ENCODE results near the gene FAM186B. TPM values are rescaled to one million over a fixed set of nuclear protein-coding genes. Genes with fewer than 3 reads are reported as not detected.

FAM186B gene
- total and polyA plus RNA-seq, 8 donors: 0.18 to 7.0 (median 0.27) TPM; not detected in 4

- intact Hi-C loops (cut with DNase I; ENCODE audit: low total_unique reads): no loop called here
- TF ChIP-seq POLR2A (IDR thresholded peaks at IDR 0.05) (no peak), CTCF (IDR thresholded peaks at IDR 0.05) (no peak), EP300 (IDR thresholded peaks at IDR 0.05) (no peak), POLR2AphosphoS5 (IDR thresholded peaks at IDR 0.05) (no peak)
Observed at GRCh38 chr12:49632986-49633702, 27.7 kb upstream of the FAM186B start.

GRCh38 chr12:49632401-49632800 lies 27.0 kb upstream of the FAM186B start:
- DNase-seq: no peak
- 89 to 96% (median 95%) methylated on average over 2 to 9 of the region's 9 CpGs for WGBS, 5 donors

More at GRCh38 chr12:49632986-49633702, 27.7 kb upstream of the FAM186B start:
- peaks cover 0 to 20% (median 13%) of the 10 kb centered on the region in 4 donors for H3K4me1 ChIP-seq
- H3K4me3 ChIP-seq: no peak overlapping the region
- WGBS, 5 donors: 89 to 97% (median 94%) methylated on average over 8 of the region's 8 CpGs
- no peaks in the 10 kb centered on the region for H3K9me3 ChIP-seq
- no peak for DNase-seq
- no peak overlapping the region for H3K27ac ChIP-seq
- peaks cover 0 to 55% (median 47%) of the 10 kb centered on the region in 4 donors for H3K36me3 ChIP-seq
- no peaks in the 10 kb centered on the region for H3K27me3 ChIP-seq

GRCh38 chr12:49631336-49631907 lies 26.0 kb upstream of the FAM186B start:
- TF ChIP-seq POLR2AphosphoS5 (IDR thresholded peaks at IDR 0.05) (no peak), CTCF (IDR thresholded peaks at IDR 0.05) (no peak), POLR2A (IDR thresholded peaks at IDR 0.05) (no peak), EP300 (IDR thresholded peaks at IDR 0.05) (no peak)
- 86 to 97% (median 90%) methylated on average over 5 to 6 of the region's 6 CpGs for WGBS, 5 donors
- Histone ChIP-seq H3K4me1 (peaks cover 0 to 7% (median 2%) of the 10 kb centered on the region in 4 donors), H3K36me3 (peaks cover 0 to 47% (median 40%) of the 10 kb centered on the region in 4 donors), H3K27me3 (no peaks in the 10 kb centered on the region), H3K4me3 (no peak overlapping the region), H3K27ac (no peak overlapping the region), H3K9me3 (no peaks in the 10 kb centered on the region)
- intact Hi-C loops (cut with DNase I; ENCODE audit: low total_unique reads): no loop called here
- DNase-seq: no peak

More at GRCh38 chr12:49632401-49632800, 27.0 kb upstream of the FAM186B start:
- H3K27ac ChIP-seq: no peak overlapping the region
- H3K36me3 ChIP-seq: peaks cover 0 to 48% (median 40%) of the 10 kb centered on the region in 4 donors
- intact Hi-C loops (cut with DNase I; ENCODE audit: low total_unique reads): no loop called here
- H3K27me3 ChIP-seq: no peaks in the 10 kb centered on the region
- H3K4me1 ChIP-seq: peaks cover 0 to 16% (median 11%) of the 10 kb centered on the region in 4 donors
- no peaks in the 10 kb centered on the region for H3K9me3 ChIP-seq
- no peak overlapping the region for H3K4me3 ChIP-seq
- TF ChIP-seq EP300 (IDR thresholded peaks at IDR 0.05) (no peak), POLR2A (IDR thresholded peaks at IDR 0.05) (no peak), POLR2AphosphoS5 (IDR thresholded peaks at IDR 0.05) (no peak), CTCF (IDR thresholded peaks at IDR 0.05) (no peak)

- H3K36me3 ChIP-seq: peaks cover 0 to 17% (median 11%) of the 10 kb centered on the region in 4 donors
- 72 to 87% (median 84%) methylated on average over 3 of the region's 3 CpGs for WGBS, 5 donors
- H3K27ac ChIP-seq: peak overlapping the region in 1 of 5 donors; percentile 8
- no peak overlapping the region for H3K4me3 ChIP-seq
- no peak for TF ChIP-seq EP300 (IDR thresholded peaks at IDR 0.05)
- TF ChIP-seq POLR2A (IDR thresholded peaks at IDR 0.05): no peak
- no peak for TF ChIP-seq POLR2AphosphoS5 (IDR thresholded peaks at IDR 0.05)
- no peak for TF ChIP-seq CTCF (IDR thresholded peaks at IDR 0.05)
- no peaks in the 10 kb centered on the region for H3K9me3 ChIP-seq
- H3K27me3 ChIP-seq: no peaks in the 10 kb centered on the region
- DNase-seq: no peak
- H3K4me1 ChIP-seq: peaks cover 0 to 16% (median 11%) of the 10 kb centered on the region in 4 donors
- intact Hi-C loops (cut with DNase I; ENCODE audit: low total_unique reads): no loop called here
Observed at GRCh38 chr12:49627752-49628360, 22.4 kb upstream of the FAM186B start.
